HEK293 (cell line): ENCODE measurements around the gene MYO3A.

ENCODE experiments used
- CTCF ChIA-PET: fragments of 350-600 bp; formaldehyde crosslinking; extraction: SDS; loops from one replicate; lab custom pipeline; 2021; ENCODE audit warnings: antibody characterized with exemption; lab: Yijun Ruan, JAX
- POLR2A ChIA-PET: fragments of 300-600 bp; formaldehyde crosslinking; extraction: SDS; loops from one replicate; lab custom pipeline; 2020; ENCODE audit warnings: antibody characterized with exemption, inconsistent platforms; lab: Yijun Ruan, JAX
- H3K27ac ChIP-seq: fragments of 200-500 bp; sonication (Bioruptor generic); 2 replicates; pipeline ENCODE4 v1.5.1; 2014; ENCODE audit warnings: low read depth, low read length, control low read depth, inconsistent platforms; ENCODE audit errors: extremely low read depth
- H3K36me3 ChIP-seq, 2 experiments: fragments of 200-500 bp in 1 of 2; sonication (Bioruptor generic) in 1 of 2; 1 replicate in 1 of 2; 2 replicates in 1 of 2; pipeline ENCODE4 v1.5.1; 2014 to 2017; ENCODE audit warnings: inconsistent platforms in 2 of 2, low read length in 2 of 2; ENCODE audit not compliant: control insufficient read depth in 2 of 2, insufficient read depth in 1 of 2
- H3K4me1 ChIP-seq: fragments of 200-500 bp; sonication (Bioruptor generic); 2 replicates; pipeline ENCODE4 v1.5.1; 2014; ENCODE audit warnings: mild to moderate bottlenecking, low read length, inconsistent platforms; ENCODE audit not compliant: control insufficient read depth, insufficient read depth
- H3K4me3 ChIP-seq: 2 replicates; pipeline ENCODE4 v1.5.1; 2011; ENCODE audit warnings: low read depth, mild to moderate bottlenecking, control low read depth, low read length, moderate library complexity
- H3K9me3 ChIP-seq: fragments of 200-500 bp; sonication (Bioruptor generic); 2 replicates; pipeline ENCODE4 v1.5.1; 2014; ENCODE audit warnings: low read depth, low read length, inconsistent platforms; ENCODE audit not compliant: control insufficient read depth, insufficient read depth
- CTCF ChIP-seq: fragments of 450-650 bp; formaldehyde crosslinking; IDR thresholded peaks from 2 replicates; pipeline ENCODE4 v1.5.1; 2016; ENCODE audit warnings: missing biosample characterization, missing genetic modification characterization
- EGR2 ChIP-seq: fragments of 450-650 bp; formaldehyde crosslinking; IDR thresholded peaks from 2 replicates; pipeline ENCODE4 v1.5.1; 2016; ENCODE audit warnings: low read depth, missing biosample characterization, missing genetic modification characterization
- HOXC10 ChIP-seq: sonication (generic); formaldehyde crosslinking; IDR thresholded peaks from 2 replicates; pipeline ENCODE4 v1.8.1; 2023; ENCODE audit warnings: mild to moderate bottlenecking, missing genetic modification reagents
- SCRT1 ChIP-seq: fragments of 450-650 bp; formaldehyde crosslinking; IDR thresholded peaks from 2 replicates; pipeline ENCODE4 v1.5.1; 2016; ENCODE audit warnings: missing biosample characterization, missing genetic modification characterization, borderline replicate concordance
- SP2 ChIP-seq: fragments of 450-650 bp; formaldehyde crosslinking; IDR thresholded peaks from 2 replicates; pipeline ENCODE4 v1.5.1; 2016; ENCODE audit warnings: missing biosample characterization, missing genetic modification characterization
- TSHZ1 ChIP-seq: fragments of 450-650 bp; formaldehyde crosslinking; IDR thresholded peaks from 2 replicates; pipeline ENCODE4 v1.5.1; 2016; ENCODE audit warnings: missing biosample characterization, missing genetic modification characterization, borderline replicate concordance
- ZEB2 ChIP-seq: fragments of 450-650 bp; formaldehyde crosslinking; IDR thresholded peaks from 2 replicates; pipeline ENCODE4 v1.5.1; 2016; ENCODE audit warnings: missing biosample characterization, missing genetic modification characterization
- ZIC2 ChIP-seq: fragments of 450-650 bp; formaldehyde crosslinking; IDR thresholded peaks from 2 replicates; pipeline ENCODE4 v1.5.1; 2016; ENCODE audit warnings: missing biosample characterization, missing genetic modification characterization
- ZNF114 ChIP-seq: fragments of 450-650 bp; formaldehyde crosslinking; IDR thresholded peaks from 2 replicates; pipeline ENCODE4 v1.5.0; 2017; ENCODE audit warnings: missing biosample characterization, missing genetic modification characterization
- ZNF133 ChIP-seq: fragments of 450-650 bp; formaldehyde crosslinking; IDR thresholded peaks from 2 replicates; pipeline ENCODE4 v1.5.1; 2016; ENCODE audit warnings: missing biosample characterization, missing genetic modification characterization
- ZNF202 ChIP-seq: fragments of 450-650 bp; formaldehyde crosslinking; IDR thresholded peaks from 2 replicates; pipeline ENCODE4 v1.5.1; 2016; ENCODE audit warnings: missing biosample characterization, missing genetic modification characterization, borderline replicate concordance
- ZNF280D ChIP-seq: fragments of 450-650 bp; formaldehyde crosslinking; IDR thresholded peaks from 2 replicates; pipeline ENCODE4 v1.5.1; 2016; ENCODE audit warnings: missing biosample characterization, missing genetic modification characterization
- ZNF404 ChIP-seq: fragments of 450-650 bp; formaldehyde crosslinking; IDR thresholded peaks from 2 replicates; pipeline ENCODE4 v1.5.1; 2017; ENCODE audit warnings: missing biosample characterization, missing genetic modification characterization
- ZNF48 ChIP-seq: fragments of 450-650 bp; formaldehyde crosslinking; IDR thresholded peaks from 2 replicates; pipeline ENCODE4 v1.5.1; 2016; ENCODE audit warnings: missing biosample characterization, missing genetic modification characterization
- ZNF501 ChIP-seq: fragments of 450-650 bp; formaldehyde crosslinking; IDR thresholded peaks from 2 replicates; pipeline ENCODE4 v1.5.1; 2016; ENCODE audit warnings: missing biosample characterization, missing genetic modification characterization
- ZNF610 ChIP-seq: fragments of 450-650 bp; formaldehyde crosslinking; IDR thresholded peaks from 2 replicates; pipeline ENCODE4 v1.5.1; 2016; ENCODE audit warnings: missing biosample characterization, missing genetic modification characterization, borderline replicate concordance
- ZNF76 ChIP-seq: fragments of 450-650 bp; formaldehyde crosslinking; IDR thresholded peaks from 2 replicates; pipeline ENCODE4; 2016; ENCODE audit warnings: low read depth, missing biosample characterization, missing genetic modification characterization, borderline replicate concordance
- ZNF792 ChIP-seq: fragments of 450-650 bp; formaldehyde crosslinking; IDR thresholded peaks from 2 replicates; pipeline ENCODE4 v1.5.1; 2016; ENCODE audit warnings: missing biosample characterization, missing genetic modification characterization
- ZSCAN23 ChIP-seq: fragments of 450-650 bp; formaldehyde crosslinking; IDR thresholded peaks from 2 replicates; pipeline ENCODE4 v1.5.1; 2016; ENCODE audit warnings: missing biosample characterization, missing genetic modification characterization
- ZSCAN30 ChIP-seq: fragments of 450-650 bp; IDR thresholded peaks from 2 replicates; pipeline ENCODE4 v1.5.1; 2018; ENCODE audit warnings: missing biosample characterization, mild to moderate bottlenecking, missing genetic modification characterization, moderate library complexity
- TF ChIP-seq, protein P1 (sequence below): fragments of 450-650 bp; formaldehyde crosslinking; IDR thresholded peaks from 2 replicates; pipeline ENCODE4 v1.5.1; 2016; ENCODE audit warnings: missing biosample characterization, missing genetic modification characterization
- TF ChIP-seq, protein P2 (sequence below): fragments of 450-650 bp; formaldehyde crosslinking; IDR thresholded peaks from 2 replicates; pipeline ENCODE4 v1.5.1; 2016; ENCODE audit warnings: missing biosample characterization, missing genetic modification characterization

The MYO3A gene

GRCh38 chr10:25933653-25934608 is at the start of gene MYO3A (continued):
- TF ChIP-seq ZNF114 (tag by site-specific recombination) (no peak), ZNF202 (tag by site-specific recombination) (0 out of 2 replicates have a peak, but pooled peaks have one; percentile 27), ZNF501 (tag by site-specific recombination) (no peak), EGR2 (tag by site-specific recombination) (no peak), SP2 (tag by site-specific recombination) (peak; percentile 18), ZIC2 (tag by site-specific recombination) (no peak), ZNF76 (tag by site-specific recombination) (no peak), ZEB2 (tag by site-specific recombination) (peak; percentile 39; the same call in 1 of the 2 replicates), ZNF133 (peak; percentile 47; the same call in 1 of the 2 replicates)
- TF ChIP-seq, protein P1, sequence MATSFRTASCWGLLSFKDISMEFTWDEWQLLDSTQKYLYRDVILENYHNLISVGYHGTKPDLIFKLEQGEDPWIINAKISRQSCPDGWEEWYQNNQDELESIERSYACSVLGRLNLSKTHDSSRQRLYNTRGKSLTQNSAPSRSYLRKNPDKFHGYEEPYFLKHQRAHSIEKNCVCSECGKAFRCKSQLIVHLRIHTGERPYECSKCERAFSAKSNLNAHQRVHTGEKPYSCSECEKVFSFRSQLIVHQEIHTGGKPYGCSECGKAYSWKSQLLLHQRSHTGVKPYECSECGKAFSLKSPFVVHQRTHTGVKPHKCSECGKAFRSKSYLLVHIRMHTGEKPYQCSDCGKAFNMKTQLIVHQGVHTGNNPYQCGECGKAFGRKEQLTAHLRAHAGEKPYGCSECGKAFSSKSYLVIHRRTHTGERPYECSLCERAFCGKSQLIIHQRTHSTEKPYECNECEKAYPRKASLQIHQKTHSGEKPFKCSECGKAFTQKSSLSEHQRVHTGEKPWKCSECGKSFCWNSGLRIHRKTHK: no peak

DNA sequence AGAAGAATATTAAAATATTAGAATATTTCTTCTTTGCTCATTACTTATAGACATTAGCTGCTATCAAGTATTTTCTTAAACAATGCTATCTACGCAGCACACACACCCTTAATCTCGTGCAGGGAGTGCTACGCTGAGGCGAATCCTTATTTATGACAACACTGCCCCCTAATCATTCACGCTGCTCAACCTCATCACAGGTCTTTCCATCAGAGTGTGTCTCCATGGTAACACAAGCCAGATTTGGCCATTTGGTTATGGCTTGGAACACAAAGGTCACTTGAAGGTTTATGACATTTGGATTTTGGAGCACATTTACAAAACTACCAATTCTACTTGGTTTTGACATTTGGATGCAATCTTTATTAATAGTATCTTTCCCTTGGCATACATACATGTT is 45.4 kb upstream of the MYO3A start:
- Histone ChIP-seq H3K27ac (no peak overlapping the region), H3K9me3 (no peaks in the 10 kb centered on the region), H3K4me1 (no peaks in the 10 kb centered on the region), H3K4me3 (no peak overlapping the region), H3K36me3 (no peaks in the 10 kb centered on the region)
- POLR2A ChIA-PET: no interaction called here
- TF ChIP-seq ZNF280D (tag by site-specific recombination) (no peak), ZSCAN23 (no peak), ZNF792 (tag by site-specific recombination) (no peak), ZNF610 (no peak), ZNF404 (tag by site-specific recombination) (no peak), ZNF48 (tag by site-specific recombination) (no peak), ZSCAN30 (no peak)
- CTCF ChIA-PET: interaction anchor here (0.6 kb wide), 1 partner anchor 648 kb away, joined by 3 read pairs; no protein-coding TSS in a partner anchor

- no peak overlapping the region for H3K27ac ChIP-seq
- POLR2A ChIA-PET: no interaction called here
- CTCF ChIA-PET: interaction anchor here (0.6 to 2.2 kb wide), 3 partner anchors 15 to 132 kb away, joined by 3 to 6 read pairs (median 4); no protein-coding TSS in a partner anchor
- no peaks in the 10 kb centered on the region for H3K9me3 ChIP-seq
- H3K36me3 ChIP-seq: no peaks in the 10 kb centered on the region
- H3K4me3 ChIP-seq: no peak overlapping the region
- no peaks in the 10 kb centered on the region for H3K4me1 ChIP-seq
- TF ChIP-seq HOXC10 (CRISPR knock-in tag): no peak
- TF ChIP-seq, protein P2, sequence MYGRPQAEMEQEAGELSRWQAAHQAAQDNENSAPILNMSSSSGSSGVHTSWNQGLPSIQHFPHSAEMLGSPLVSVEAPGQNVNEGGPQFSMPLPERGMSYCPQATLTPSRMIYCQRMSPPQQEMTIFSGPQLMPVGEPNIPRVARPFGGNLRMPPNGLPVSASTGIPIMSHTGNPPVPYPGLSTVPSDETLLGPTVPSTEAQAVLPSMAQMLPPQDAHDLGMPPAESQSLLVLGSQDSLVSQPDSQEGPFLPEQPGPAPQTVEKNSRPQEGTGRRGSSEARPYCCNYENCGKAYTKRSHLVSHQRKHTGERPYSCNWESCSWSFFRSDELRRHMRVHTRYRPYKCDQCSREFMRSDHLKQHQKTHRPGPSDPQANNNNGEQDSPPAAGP (tag by site-specific recombination): no peak
- no peak for TF ChIP-seq SP2 (tag by site-specific recombination)
- TF ChIP-seq CTCF (tag by site-specific recombination): no peak
- no peak for TF ChIP-seq TSHZ1 (tag by site-specific recombination)
- no peak for TF ChIP-seq SCRT1 (tag by site-specific recombination)
Measured at GRCh38 chr10:25890995-25891394, 43.0 kb upstream of the MYO3A start.
